IPS-18a (cell line): ENCODE data around the gene EIF2D.

Source experiments
- H3K27ac ChIP-seq: one replicate; pipeline ENCODE4 v1.5.1; 2013; ENCODE audit warnings: low read length
- H3K27me3 ChIP-seq: one replicate; pipeline ENCODE4 v1.6.1; 2013; ENCODE audit warnings: mild to moderate bottlenecking, low read length; ENCODE audit not compliant: control insufficient read depth, insufficient read depth
- H3K36me3 ChIP-seq: one replicate; pipeline ENCODE4 v1.6.1; 2013; ENCODE audit warnings: low read depth, low read length; ENCODE audit not compliant: control insufficient read depth
- H3K4me1 ChIP-seq: one replicate; pipeline ENCODE4 v1.6.1; 2013; ENCODE audit warnings: low read depth, low read length; ENCODE audit not compliant: control insufficient read depth
- H3K4me3 ChIP-seq: one replicate; pipeline ENCODE4 v1.5.1; 2013; ENCODE audit warnings: low read length
- H3K9ac ChIP-seq: one replicate; pipeline ENCODE4 v1.6.1; 2013; ENCODE audit warnings: mild to moderate bottlenecking, low read length, moderate library complexity
- H3K9me3 ChIP-seq: one replicate; pipeline ENCODE4 v1.6.1; 2013; ENCODE audit warnings: low read depth, low read length; ENCODE audit not compliant: control insufficient read depth

EIF2D gene, protein sequence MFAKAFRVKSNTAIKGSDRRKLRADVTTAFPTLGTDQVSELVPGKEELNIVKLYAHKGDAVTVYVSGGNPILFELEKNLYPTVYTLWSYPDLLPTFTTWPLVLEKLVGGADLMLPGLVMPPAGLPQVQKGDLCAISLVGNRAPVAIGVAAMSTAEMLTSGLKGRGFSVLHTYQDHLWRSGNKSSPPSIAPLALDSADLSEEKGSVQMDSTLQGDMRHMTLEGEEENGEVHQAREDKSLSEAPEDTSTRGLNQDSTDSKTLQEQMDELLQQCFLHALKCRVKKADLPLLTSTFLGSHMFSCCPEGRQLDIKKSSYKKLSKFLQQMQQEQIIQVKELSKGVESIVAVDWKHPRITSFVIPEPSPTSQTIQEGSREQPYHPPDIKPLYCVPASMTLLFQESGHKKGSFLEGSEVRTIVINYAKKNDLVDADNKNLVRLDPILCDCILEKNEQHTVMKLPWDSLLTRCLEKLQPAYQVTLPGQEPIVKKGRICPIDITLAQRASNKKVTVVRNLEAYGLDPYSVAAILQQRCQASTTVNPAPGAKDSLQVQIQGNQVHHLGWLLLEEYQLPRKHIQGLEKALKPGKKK

DNA sequence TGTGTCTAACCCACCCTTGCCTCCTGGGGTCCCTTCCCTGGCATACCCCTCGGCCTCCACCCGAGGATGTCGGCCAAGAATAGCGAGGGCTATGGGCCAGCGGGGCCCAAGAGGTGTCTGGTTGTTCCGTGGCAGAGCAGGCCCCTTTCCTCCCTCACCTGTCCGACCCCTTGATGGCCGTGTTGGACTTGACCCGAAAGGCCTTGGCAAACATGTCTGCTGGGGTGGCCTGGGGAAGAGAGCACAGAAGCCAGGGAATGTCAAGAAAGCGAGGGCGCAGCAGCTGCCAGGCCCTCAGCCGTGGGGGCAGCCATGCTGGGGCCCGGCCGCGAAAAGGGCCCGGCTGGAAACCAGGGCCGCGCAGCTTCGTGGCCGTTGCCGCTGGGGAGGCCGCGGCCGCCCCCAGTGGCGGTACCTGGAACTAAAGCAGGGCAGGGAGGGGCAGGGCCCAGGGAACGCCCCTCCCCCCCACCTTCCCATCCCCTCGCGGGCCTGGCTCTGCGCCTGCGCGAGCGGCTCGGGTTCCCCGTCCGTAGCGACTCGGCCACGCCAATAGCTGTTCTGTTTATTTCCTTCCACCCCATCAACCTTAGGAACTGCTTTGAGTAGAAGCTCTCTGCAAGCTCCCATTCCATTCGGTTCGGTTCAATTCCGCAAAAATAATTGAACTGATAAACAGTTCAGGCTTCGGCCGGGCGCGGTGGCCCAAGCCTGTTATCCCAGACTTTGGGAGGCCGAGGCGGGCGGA lies at the start of gene EIF2D:
Gene EIF2D (minus strand): TSS at position 337 of the 748 bp plus-strand sequence. CDS start 123 bp downstream, at position 214.
- Histone ChIP-seq H3K9ac (peak within 1 kb of the TSS; percentile 94), H3K4me1 (peaks cover 4% of the 10 kb centered on the region), H3K4me3 (peak within 1 kb of the TSS; percentile 92), H3K27me3 (no peaks in the 10 kb centered on the region), H3K36me3 (no peaks in the 10 kb centered on the region), H3K9me3 (no peaks in the 10 kb centered on the region), H3K27ac (peak within 1 kb of the TSS; percentile 92)

DNA sequence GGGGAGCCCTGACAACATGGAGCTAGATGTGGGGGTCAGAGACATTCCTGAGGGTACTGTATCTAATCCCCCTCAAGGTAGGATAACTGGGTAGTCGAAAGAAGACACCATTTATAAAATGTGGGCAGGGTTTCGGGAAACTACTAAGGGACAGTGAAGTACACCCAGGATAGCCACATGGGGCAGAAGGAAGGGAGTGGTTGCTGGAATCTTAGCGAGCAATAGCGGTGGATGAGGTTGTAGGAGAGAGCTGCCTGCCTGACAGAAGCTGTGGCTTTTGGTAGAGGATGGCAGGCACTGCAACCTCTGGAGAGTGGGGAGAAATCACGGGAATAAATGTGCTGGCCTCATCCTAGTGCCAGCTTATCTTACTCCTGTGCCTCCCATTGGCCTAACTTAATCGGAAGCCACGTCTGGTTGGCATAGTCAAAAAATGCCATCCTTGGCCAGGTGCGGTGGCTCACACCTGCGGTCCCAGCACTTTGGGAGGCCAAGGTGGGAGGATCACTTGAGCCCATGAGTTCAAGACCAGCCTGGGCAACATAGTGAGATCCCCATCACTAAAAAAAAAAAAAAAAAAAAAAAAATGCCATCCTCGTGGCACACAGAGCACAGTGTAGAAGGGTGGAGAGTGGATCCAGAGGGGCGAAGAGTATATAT lies 49.0 kb upstream of the EIF2D start:
- no peaks in the 10 kb centered on the region for H3K36me3 ChIP-seq
- H3K27ac ChIP-seq: no peak overlapping the region
- H3K27me3 ChIP-seq: peaks cover 32% of the 10 kb centered on the region
- peaks cover 11% of the 10 kb centered on the region for H3K4me1 ChIP-seq
- H3K9me3 ChIP-seq: no peaks in the 10 kb centered on the region
- H3K9ac ChIP-seq: no peak overlapping the region
- H3K4me3 ChIP-seq: no peak overlapping the region

DNA sequence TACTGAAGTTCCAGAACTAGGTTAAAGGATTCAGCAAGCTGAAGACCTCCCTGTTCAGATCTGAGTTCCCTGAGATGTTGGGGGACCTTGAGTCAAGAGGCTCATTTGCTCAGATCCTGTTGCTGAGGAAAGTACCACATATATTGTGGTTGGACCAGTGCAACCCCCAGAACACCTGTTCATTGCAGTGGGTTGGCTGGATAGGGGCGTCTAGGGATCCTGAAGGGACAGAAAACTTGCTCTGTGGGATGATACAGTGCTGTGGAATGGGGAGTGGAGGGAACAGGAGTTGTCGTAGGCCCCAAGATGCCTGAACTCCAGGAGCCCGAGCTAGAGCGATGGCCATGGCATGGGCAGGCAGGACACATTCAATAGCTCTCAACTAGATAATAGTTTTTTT lies 47.9 kb upstream of the EIF2D start:
- Histone ChIP-seq H3K4me1 (peaks cover 11% of the 10 kb centered on the region), H3K27me3 (peaks cover 32% of the 10 kb centered on the region), H3K27ac (no peak overlapping the region), H3K9ac (no peak overlapping the region), H3K4me3 (no peak overlapping the region), H3K36me3 (no peaks in the 10 kb centered on the region), H3K9me3 (no peaks in the 10 kb centered on the region)

DNA sequence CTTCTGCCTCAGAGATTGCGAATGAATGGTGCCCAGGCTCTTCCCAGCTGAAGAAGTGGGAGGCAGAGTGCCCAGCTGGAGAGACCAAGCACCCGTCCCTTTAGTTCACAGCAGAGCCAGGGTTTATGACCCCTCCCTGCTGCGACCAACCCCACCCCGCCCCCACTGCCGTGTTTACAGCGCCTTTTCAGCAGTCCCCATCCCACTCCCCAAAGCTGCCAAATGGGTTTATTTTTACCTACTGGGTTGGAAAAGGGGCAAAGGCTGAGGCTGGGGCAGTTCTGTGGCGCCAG lies 46.7 kb upstream of the EIF2D start:
- no peaks in the 10 kb centered on the region for H3K9me3 ChIP-seq
- no peak overlapping the region for H3K9ac ChIP-seq
- H3K36me3 ChIP-seq: no peaks in the 10 kb centered on the region
- H3K4me1 ChIP-seq: peaks cover 11% of the 10 kb centered on the region
- H3K27me3 ChIP-seq: peaks cover 31% of the 10 kb centered on the region
- no peak overlapping the region for H3K4me3 ChIP-seq
- no peak overlapping the region for H3K27ac ChIP-seq

DNA sequence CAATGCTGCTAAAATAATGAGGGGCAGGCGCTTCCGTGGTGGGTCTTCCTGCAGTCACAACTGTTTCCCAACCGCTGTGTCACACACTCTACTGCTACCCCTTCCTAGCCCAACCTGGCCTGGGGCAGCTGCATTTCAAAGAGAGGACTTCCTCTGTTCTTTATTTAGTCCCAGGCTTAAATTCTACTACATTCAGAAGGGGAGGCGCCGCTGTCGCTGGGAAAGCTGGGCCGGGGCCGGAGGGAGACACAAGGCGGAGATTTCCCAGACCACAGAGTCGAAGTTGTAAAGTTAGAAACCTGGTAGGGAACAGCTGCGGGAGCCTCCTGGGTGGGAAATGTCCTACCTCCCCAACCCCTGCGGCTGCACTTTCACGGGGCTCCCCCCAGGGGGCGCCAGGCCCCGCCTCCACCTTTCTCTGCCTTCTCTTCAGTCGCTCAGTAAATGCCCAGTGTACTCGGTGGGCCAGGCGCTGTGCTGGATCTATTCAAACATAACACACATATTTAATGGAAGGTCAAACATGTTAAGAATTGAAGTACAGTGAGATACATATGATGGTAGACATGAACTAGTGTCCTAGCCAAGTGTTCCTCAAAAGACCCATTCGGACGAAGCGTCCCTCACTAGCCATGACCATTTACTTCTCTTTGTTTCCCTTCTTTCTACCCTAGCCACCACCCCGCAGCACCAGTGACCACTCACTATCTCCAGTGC lies 46.2 kb upstream of the EIF2D start:
- Histone ChIP-seq H3K9ac (no peak overlapping the region), H3K4me3 (peak overlapping the region; percentile 39), H3K4me1 (peaks cover 11% of the 10 kb centered on the region), H3K9me3 (no peaks in the 10 kb centered on the region), H3K27ac (no peak overlapping the region), H3K27me3 (peaks cover 26% of the 10 kb centered on the region), H3K36me3 (no peaks in the 10 kb centered on the region)

DNA sequence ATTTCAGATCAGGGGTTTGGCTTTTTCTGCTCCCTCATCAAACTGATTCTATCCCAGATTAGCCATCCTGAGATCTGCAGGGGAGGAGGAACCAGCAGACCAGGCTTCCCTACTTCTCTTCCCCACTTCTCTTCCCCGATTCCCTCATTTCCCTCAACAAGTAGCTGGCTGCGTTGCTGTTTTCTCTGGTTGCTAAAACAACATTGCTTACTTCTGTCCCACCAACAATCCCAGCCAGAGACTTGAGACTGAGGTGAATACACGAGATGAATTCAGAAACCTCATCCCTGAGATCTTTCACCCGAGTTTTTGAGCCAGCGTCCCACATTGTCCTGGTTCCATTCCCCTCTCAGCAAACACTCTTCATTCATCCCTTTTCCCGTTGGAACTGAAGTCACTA lies 45.5 kb upstream of the EIF2D start:
- no peak overlapping the region for H3K9ac ChIP-seq
- H3K27ac ChIP-seq: no peak overlapping the region

DNA sequence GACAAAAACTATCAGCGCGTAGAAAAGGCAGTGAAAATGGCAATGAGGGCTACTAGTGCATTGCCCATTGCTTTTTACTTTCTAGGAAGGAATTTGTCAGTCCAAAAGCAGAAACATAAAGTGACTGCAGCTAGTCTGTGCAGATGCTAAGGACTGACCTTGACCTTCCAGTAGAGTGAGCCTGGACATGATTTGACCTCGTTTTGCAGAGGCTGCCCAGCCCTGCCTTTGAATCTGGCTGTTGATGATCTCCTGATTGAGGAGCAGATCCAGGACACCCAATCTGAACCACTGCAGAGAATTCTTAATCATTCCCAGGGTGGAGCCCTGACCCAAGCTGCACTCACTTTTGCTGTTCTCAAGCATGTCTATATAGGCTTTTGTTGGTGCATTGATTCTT lies 44.7 kb upstream of the EIF2D start:
- no peak overlapping the region for H3K9ac ChIP-seq
- H3K4me1 ChIP-seq: peaks cover 11% of the 10 kb centered on the region
- H3K36me3 ChIP-seq: no peaks in the 10 kb centered on the region
- no peak overlapping the region for H3K27ac ChIP-seq
- no peaks in the 10 kb centered on the region for H3K9me3 ChIP-seq
- H3K27me3 ChIP-seq: peaks cover 15% of the 10 kb centered on the region
- H3K4me3 ChIP-seq: no peak overlapping the region

More for the DNA sequence above, 45.5 kb upstream of the EIF2D start:
- Histone ChIP-seq H3K4me3 (peak overlapping the region; percentile 39), H3K4me1 (peaks cover 11% of the 10 kb centered on the region), H3K36me3 (no peaks in the 10 kb centered on the region), H3K27me3 (peaks cover 19% of the 10 kb centered on the region), H3K9me3 (no peaks in the 10 kb centered on the region)

DNA sequence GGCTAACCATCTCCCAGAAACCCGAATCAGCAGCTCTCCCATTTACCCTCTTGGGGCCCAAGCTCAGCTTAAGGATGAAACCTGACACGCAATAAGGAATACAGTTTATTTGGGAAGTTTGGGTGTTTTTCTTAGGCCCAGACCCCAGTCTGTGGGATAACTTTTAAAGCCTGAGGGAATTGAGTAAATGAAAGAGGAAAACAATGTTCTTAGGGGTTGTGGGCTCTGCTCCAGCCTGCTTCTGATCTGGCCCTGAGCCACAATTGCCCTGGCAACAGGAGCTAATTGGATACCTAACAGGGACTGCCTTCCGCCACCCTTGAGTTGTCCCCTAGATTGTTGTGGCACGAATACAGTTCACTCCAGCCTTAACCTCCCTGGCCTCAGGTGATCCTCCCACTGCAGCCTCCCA lies 43.2 kb upstream of the EIF2D start:
- Histone ChIP-seq H3K27me3 (peaks cover 15% of the 10 kb centered on the region), H3K36me3 (no peaks in the 10 kb centered on the region), H3K9me3 (no peaks in the 10 kb centered on the region), H3K27ac (no peak overlapping the region), H3K4me1 (peaks cover 11% of the 10 kb centered on the region), H3K9ac (no peak overlapping the region), H3K4me3 (no peak overlapping the region)

DNA sequence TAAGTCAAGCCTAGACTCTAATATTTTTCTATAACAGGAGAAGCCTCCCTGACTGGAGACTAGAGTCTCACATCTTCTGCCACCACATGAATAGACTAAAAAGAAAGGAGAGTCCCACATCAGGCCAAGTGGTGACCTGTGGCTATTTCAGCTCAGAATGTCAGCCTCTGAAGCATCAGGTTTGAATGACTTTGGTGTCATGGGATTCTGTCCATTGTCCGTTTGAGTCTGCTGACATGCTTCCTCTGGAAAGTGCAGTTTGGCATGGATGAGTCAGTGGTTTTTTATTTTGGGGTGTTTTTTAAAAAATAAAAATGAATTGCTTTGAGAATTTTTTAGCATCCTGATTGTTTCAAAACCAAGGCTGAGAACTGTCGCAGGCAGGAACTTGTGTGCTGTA lies 42.6 kb upstream of the EIF2D start:
- peaks cover 15% of the 10 kb centered on the region for H3K27me3 ChIP-seq
- no peak overlapping the region for H3K27ac ChIP-seq
- no peaks in the 10 kb centered on the region for H3K36me3 ChIP-seq
- H3K4me3 ChIP-seq: no peak overlapping the region
- H3K9ac ChIP-seq: no peak overlapping the region
- peaks cover 11% of the 10 kb centered on the region for H3K4me1 ChIP-seq
- H3K9me3 ChIP-seq: no peaks in the 10 kb centered on the region

DNA sequence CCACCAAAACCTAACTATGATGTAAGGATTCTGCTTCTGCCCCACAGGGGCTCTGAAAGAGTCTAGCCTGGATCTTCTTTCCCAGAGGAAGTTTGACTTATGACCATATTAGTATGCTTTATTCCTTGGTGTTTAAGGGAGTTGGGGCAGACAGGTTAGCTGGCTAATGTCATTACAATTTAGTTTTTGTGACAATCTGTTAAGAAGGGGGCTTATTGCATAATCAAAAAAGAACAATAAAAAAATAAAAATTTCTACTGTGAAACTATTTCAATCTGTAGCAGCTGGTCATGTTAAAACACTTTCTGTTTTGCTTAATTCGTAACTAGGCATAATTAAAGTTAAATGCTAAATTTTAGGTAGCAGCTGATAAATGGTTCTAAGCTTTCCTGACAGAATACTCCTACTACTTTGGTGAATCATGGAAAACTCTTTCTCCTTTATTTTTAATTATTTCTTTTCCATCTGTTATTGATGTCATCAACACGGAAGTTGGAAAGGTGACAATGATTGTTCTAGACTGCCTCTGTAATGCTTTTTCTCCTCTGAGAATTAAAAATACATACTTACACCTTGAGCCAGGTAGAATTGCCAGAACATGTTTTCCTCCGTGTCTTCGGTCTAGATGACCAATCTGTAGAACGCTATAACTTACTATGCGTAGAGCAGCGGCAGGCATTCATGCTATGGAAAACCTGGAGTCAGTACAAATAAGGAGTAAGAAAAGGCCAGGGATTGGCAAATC lies 41.6 kb upstream of the EIF2D start:
- Histone ChIP-seq H3K27me3 (peaks cover 15% of the 10 kb centered on the region), H3K9me3 (no peaks in the 10 kb centered on the region), H3K4me1 (peaks cover 9% of the 10 kb centered on the region), H3K4me3 (no peak overlapping the region), H3K36me3 (no peaks in the 10 kb centered on the region), H3K27ac (no peak overlapping the region), H3K9ac (no peak overlapping the region)
